K562 (cell line): ENCODE measurements around the gene DMRT2. TPM values are rescaled to one million over a fixed set of nuclear protein-coding genes. Genes with fewer than 3 reads are reported as not detected.

Experiments used
- ATAC-seq: fragments of 200-7000 bp; cut with Tn5 transposase; 3 replicates; pipeline ENCODE4 v1.9.1; 2020; ENCODE audit warnings: moderate library complexity
- BruUV-seq: library from RNA; stranded (reverse); fragments of 400-500 nt; replicated peaks from 2 replicates; lab custom pipeline; 2021; lab: Mats Ljungman, UMichigan
- CTCF ChIA-PET: fragments of 300-600 bp; formaldehyde crosslinking; extraction: SDS; loops from one replicate; lab custom pipeline; 2021; ENCODE audit warnings: low intra/inter-chr PET ratio; lab: Yijun Ruan, JAX
- POLR2A ChIA-PET: fragments of 300-600, 350-650 bp; sonication (Branson Sonifier 250); formaldehyde crosslinking; extraction: SDS; loops from one replicate; lab custom pipeline; 2021; ENCODE audit warnings: antibody characterized with exemption, inconsistent platforms; lab: Yijun Ruan, JAX
- DNase-seq, 4 experiments: peaks; one replicate each; pipeline versions ENCODE4 v3.0.0 to v3.0.0-alpha.2; 2011 to 2018; ENCODE audit warnings: low spot score in 3 of 4, mixed read lengths in 3 of 4; ENCODE audit errors: extremely low read depth in 1 of 4
- FAIRE-seq: peaks from 2 replicates; lab custom pipeline; 2011; peaks lifted over from hg19 to GRCh38; lab: Jason Lieb, UNC
- H2AFZ ChIP-seq: 2 replicates; pipeline ENCODE4 v1.6.0; 2011; ENCODE audit warnings: low read depth, low read length, control low read depth, inconsistent platforms
- H3K27ac ChIP-seq: fragments of 200-600 bp; 3 replicates; pipeline ENCODE4 v1.8.0; 2011; ENCODE audit warnings: low read depth, mild to moderate bottlenecking, control low read depth, inconsistent platforms, low read length, moderate library complexity, mixed read lengths; ENCODE audit errors: extremely low read depth
- H3K27me3 ChIP-seq, 2 experiments: fragments of 300-600 bp in 1 of 2; 2 replicates in 1 of 2; 3 replicates in 1 of 2; pipeline versions ENCODE4 v1.6.0 to v1.8.0; 2011; ENCODE audit warnings: inconsistent platforms in 2 of 2, low read length in 2 of 2, mild to moderate bottlenecking in 1 of 2, mixed read lengths in 1 of 2, moderate library complexity in 1 of 2; ENCODE audit not compliant: control insufficient read depth in 2 of 2, insufficient read depth in 2 of 2
- H3K36me3 ChIP-seq: fragments of 300-600 bp; 3 replicates; pipeline ENCODE4 v1.8.0; 2011; ENCODE audit warnings: mild to moderate bottlenecking, low read length, inconsistent platforms; ENCODE audit not compliant: control insufficient read depth, insufficient read depth
- H3K4me1 ChIP-seq, 2 experiments: fragments of 200-600 bp in 1 of 2; replicated peaks in 1 of 2; 2 replicates in 1 of 2; 3 replicates in 1 of 2; pipeline versions ENCODE4 v1.5.1 to v1.8.0; 2011; ENCODE audit warnings: inconsistent platforms in 2 of 2, low read length in 2 of 2, mild to moderate bottlenecking in 1 of 2, mixed read lengths in 1 of 2, moderate library complexity in 1 of 2; ENCODE audit not compliant: control insufficient read depth in 2 of 2, insufficient read depth in 2 of 2
- H3K4me2 ChIP-seq: 2 replicates; pipeline ENCODE4 v1.6.1; 2011; ENCODE audit warnings: low read length, control low read depth, inconsistent platforms, mixed read lengths; ENCODE audit not compliant: insufficient read depth
- H3K4me3 ChIP-seq: fragments of 200-600 bp; sonication (generic), shearing (Covaris generic); 2 replicates; pipeline ENCODE4 v1.5.1; 2016; ENCODE audit warnings: control low read depth, inconsistent platforms
- H3K79me2 ChIP-seq: fragments of 200-600 bp; 3 replicates; pipeline ENCODE4 v1.8.0; 2011; ENCODE audit warnings: low read length, inconsistent platforms; ENCODE audit not compliant: control insufficient read depth, insufficient read depth
- H3K9ac ChIP-seq, 2 experiments: 2 replicates each; pipeline versions ENCODE4 v1.6.0 to v1.6.1; 2011; ENCODE audit warnings: low read depth in 2 of 2, low read length in 2 of 2, control low read depth in 1 of 2, inconsistent platforms in 1 of 2, mild to moderate bottlenecking in 1 of 2, mixed read lengths in 1 of 2; ENCODE audit not compliant: insufficient read depth in 1 of 2
- H3K9me1 ChIP-seq: one replicate; pipeline ENCODE4 v1.6.0; 2011; ENCODE audit warnings: inconsistent platforms, mild to moderate bottlenecking, low read length, moderate library complexity; ENCODE audit not compliant: control insufficient read depth, insufficient read depth
- H3K9me3 ChIP-seq: replicated peaks from 2 replicates; pipeline ENCODE4 v1.5.1; 2011; ENCODE audit warnings: low read depth, low read length, inconsistent platforms; ENCODE audit not compliant: control insufficient read depth, insufficient read depth
- H4K20me1 ChIP-seq: replicated peaks from 2 replicates; pipeline ENCODE4 v1.6.1; 2011; ENCODE audit warnings: low read length, inconsistent platforms, mixed read lengths; ENCODE audit not compliant: control insufficient read depth, insufficient read depth
- ARNT ChIP-seq, 2 experiments: fragments of 450-650 bp; IDR thresholded peaks; 2 replicates each; pipeline ENCODE4 v1.6.1; 2016; ENCODE audit warnings: mild to moderate bottlenecking in 1 of 2
- HOXB6 ChIP-seq: fragments of 250-450 bp; sonication (Bioruptor Pico); IDR thresholded peaks from 2 replicates; pipeline ENCODE4 v1.5.1; 2022; ENCODE audit warnings: mild to moderate bottlenecking, borderline replicate concordance
- KDM4B ChIP-seq, 2 experiments: fragments of 450-650 bp in 1 of 2; sonication (generic) in 1 of 2; IDR thresholded peaks; 2 replicates each; pipeline ENCODE4 v1.6.1; 2016 to 2017; ENCODE audit warnings: borderline replicate concordance in 2 of 2, antibody characterized with exemption in 1 of 2, low read depth in 1 of 2, mild to moderate bottlenecking in 1 of 2
- LEF1 ChIP-seq: fragments of 450-650 bp; IDR thresholded peaks from 2 replicates; pipeline ENCODE4 v1.6.1; 2016; ENCODE audit warnings: mild to moderate bottlenecking
- MCM7 ChIP-seq, 2 experiments: fragments of 450-650 bp; IDR thresholded peaks; 2 replicates each; pipeline ENCODE4 v1.6.1; 2016 to 2018
- NFE2L1 ChIP-seq: fragments of 450-650 bp; IDR thresholded peaks from 2 replicates; pipeline ENCODE4 v1.6.1; 2016; ENCODE audit warnings: missing genetic modification characterization, low read depth, mild to moderate bottlenecking, missing compliant biosample characterization, moderate library complexity, borderline replicate concordance
- POLR2AphosphoS2 ChIP-seq: IDR thresholded peaks from 2 replicates; pipeline ENCODE4 v1.6.1; 2012; ENCODE audit warnings: low read length, improper control_type of control experiment
- SIN3B ChIP-seq: fragments of 450-650 bp; IDR thresholded peaks from 2 replicates; pipeline ENCODE4 v1.6.1; 2017; ENCODE audit warnings: low read depth, mild to moderate bottlenecking, moderate library complexity
- SREBF1 ChIP-seq: fragments of 150-350 bp; IDR thresholded peaks from 2 replicates; pipeline ENCODE4 v1.6.1; 2014; ENCODE audit warnings: antibody characterized with exemption, low read depth, low read length, borderline replicate concordance
- ZNF274 ChIP-seq: IDR thresholded peaks from 2 replicates; pipeline ENCODE4 v1.6.1; 2011; ENCODE audit warnings: low read depth, mild to moderate bottlenecking, low read length, moderate library complexity, borderline replicate concordance
- ZNF764 ChIP-seq: fragments of 250-450 bp; sonication (Bioruptor Pico); IDR thresholded peaks from 2 replicates; pipeline ENCODE4 v1.4.0; 2020; ENCODE audit warnings: low read depth, mild to moderate bottlenecking, moderate library complexity
- ZNF785 ChIP-seq: fragments of 250-450 bp; sonication (Bioruptor Pico); IDR thresholded peaks from 2 replicates; pipeline ENCODE4 v1.4.0; 2020; ENCODE audit warnings: mild to moderate bottlenecking
- WGBS: fragments of 100-300 bp; shearing (Covaris generic); methylation state at CpG from one replicate; pipeline ENCODE4 v1.1.6; 2016; ENCODE audit warnings: low coverage, mixed read lengths; ENCODE audit not compliant: insufficient coverage; ENCODE audit errors: missing lambda C conversion rate; 5-methylcytosine and 5-hydroxymethylcytosine counted together
- in situ Hi-C: fragments of 300-500 bp; cut with MboI; formaldehyde crosslinking; loops from 4 replicates; pipeline ENCODE4 v1.15.0; 2018; ENCODE audit warnings: inconsistent platforms, mixed read lengths
- intact Hi-C: fragments of 100-400 bp; cut with micrococcal nuclease; formaldehyde crosslinking; loops from 2 replicates; pipeline ENCODE4 v1.14.2; 2022
- polyA plus RNA-seq, 8 experiments: library from polyadenylated mRNA; depleted of rRNA in 4 of 8; stranded (reverse) in 5 of 8; unstranded in 3 of 8; fragments of >200 nt; fragmentation: Nextera tagmentation in 2 of 8; fragmentation: Illumina TruSeq in 1 of 8; extraction: Ambion mirVana in 2 of 8; extraction: Trizol in 1 of 8; gene quantifications; 2 replicates each; pipeline versions ENCODE4 v1.2.1 to v1.2.3, GENCODE V29; 2011 to 2014; ENCODE audit warnings: inconsistent platforms in 1 of 8, missing spikeins in 1 of 8
- total RNA-seq, 7 experiments: library from RNA; depleted of rRNA in 6 of 7; stranded (reverse); fragments of >200 nt in 6 of 7; fragmentation: Illumina TruSeq in 2 of 7; extraction: Trizol in 2 of 7; gene quantifications; 2 replicates each; pipeline versions ENCODE4 v1.2.1 to v1.2.3, GENCODE V29; 2011 to 2021; ENCODE audit warnings: low replicate concordance in 1 of 7
- TF ChIP-seq, protein P1 (sequence below), 2 experiments: fragments of 450-650 bp in 1 of 2; IDR thresholded peaks; 2 replicates each; pipeline ENCODE4 v1.6.1; 2011 to 2017; ENCODE audit warnings: low read depth in 2 of 2, antibody characterized with exemption in 1 of 2, borderline replicate concordance in 1 of 2, low read length in 1 of 2, mild to moderate bottlenecking in 1 of 2, mixed read lengths in 1 of 2; ENCODE audit not compliant: control insufficient read depth in 1 of 2
- TF ChIP-seq, protein P2 (sequence below): fragments of 250-450 bp; sonication (Bioruptor Pico); IDR thresholded peaks from 2 replicates; pipeline ENCODE4 v1.6.1; 2021; ENCODE audit warnings: mild to moderate bottlenecking
- TF ChIP-seq, protein P3 (sequence below), 2 experiments: fragments of 200-800 bp in 1 of 2; sonication (Bioruptor generic) in 1 of 2; sonication (generic) in 1 of 2; formaldehyde crosslinking in 1 of 2; IDR thresholded peaks in 1 of 2; conservative IDR thresholded peaks in 1 of 2; 2 replicates each; pipeline versions ENCODE4 v1.5.0 to v1.6.1; 2016 to 2020; ENCODE audit warnings: missing compliant biosample characterization in 1 of 2, missing genetic modification characterization in 1 of 2, missing genetic modification reagents in 1 of 2
- TF ChIP-seq, protein P4 (sequence below): fragments of 450-650 bp; IDR thresholded peaks from one replicate; pipeline ENCODE4 v1.6.1; 2018; ENCODE audit warnings: mild to moderate bottlenecking, moderate library complexity; ENCODE audit not compliant: partially characterized antibody

Gene DMRT2
- total and polyA plus RNA-seq, 9 of the 15 experiments (the other 6 are each of a cell fraction or from before 2014, with no cell fraction given) = not detected

DNA sequence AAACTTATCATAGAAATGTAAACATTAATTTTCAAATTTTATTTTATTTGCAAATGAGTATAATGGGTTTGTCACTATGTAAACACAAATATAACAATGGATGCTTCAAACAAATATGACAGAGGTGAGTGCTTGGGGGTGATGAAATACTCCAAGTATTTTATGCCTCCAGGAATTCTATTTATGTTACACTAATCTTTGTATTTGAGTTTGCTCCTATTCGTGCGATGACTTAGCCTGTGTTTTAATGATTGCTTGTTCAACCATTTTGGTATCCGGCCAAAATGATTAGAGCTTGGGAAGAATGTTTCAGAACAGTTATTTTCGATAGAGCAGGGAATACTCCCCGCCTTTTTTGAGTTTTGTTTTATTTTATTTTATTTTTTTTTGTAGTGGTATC lies 5.0 kb downstream of the DMRT2 start (continued):
- TF ChIP-seq, protein P1, sequence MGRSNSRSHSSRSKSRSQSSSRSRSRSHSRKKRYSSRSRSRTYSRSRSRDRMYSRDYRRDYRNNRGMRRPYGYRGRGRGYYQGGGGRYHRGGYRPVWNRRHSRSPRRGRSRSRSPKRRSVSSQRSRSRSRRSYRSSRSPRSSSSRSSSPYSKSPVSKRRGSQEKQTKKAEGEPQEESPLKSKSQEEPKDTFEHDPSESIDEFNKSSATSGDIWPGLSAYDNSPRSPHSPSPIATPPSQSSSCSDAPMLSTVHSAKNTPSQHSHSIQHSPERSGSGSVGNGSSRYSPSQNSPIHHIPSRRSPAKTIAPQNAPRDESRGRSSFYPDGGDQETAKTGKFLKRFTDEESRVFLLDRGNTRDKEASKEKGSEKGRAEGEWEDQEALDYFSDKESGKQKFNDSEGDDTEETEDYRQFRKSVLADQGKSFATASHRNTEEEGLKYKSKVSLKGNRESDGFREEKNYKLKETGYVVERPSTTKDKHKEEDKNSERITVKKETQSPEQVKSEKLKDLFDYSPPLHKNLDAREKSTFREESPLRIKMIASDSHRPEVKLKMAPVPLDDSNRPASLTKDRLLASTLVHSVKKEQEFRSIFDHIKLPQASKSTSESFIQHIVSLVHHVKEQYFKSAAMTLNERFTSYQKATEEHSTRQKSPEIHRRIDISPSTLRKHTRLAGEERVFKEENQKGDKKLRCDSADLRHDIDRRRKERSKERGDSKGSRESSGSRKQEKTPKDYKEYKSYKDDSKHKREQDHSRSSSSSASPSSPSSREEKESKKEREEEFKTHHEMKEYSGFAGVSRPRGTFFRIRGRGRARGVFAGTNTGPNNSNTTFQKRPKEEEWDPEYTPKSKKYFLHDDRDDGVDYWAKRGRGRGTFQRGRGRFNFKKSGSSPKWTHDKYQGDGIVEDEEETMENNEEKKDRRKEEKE (IDR thresholded peaks at IDR 0.05; ENCODE audit: borderline replicate concordance in 1 of 2, control insufficient read depth in 1 of 2, low read depth in 2 of 2, low read length in 1 of 2) = no peak
- TF ChIP-seq MCM7 (IDR thresholded peaks at IDR 0.05) (no peak), SREBF1 (no peak), ZNF764 (no peak), ZNF785 (no peak), POLR2AphosphoS2 (no peak)

DNA sequence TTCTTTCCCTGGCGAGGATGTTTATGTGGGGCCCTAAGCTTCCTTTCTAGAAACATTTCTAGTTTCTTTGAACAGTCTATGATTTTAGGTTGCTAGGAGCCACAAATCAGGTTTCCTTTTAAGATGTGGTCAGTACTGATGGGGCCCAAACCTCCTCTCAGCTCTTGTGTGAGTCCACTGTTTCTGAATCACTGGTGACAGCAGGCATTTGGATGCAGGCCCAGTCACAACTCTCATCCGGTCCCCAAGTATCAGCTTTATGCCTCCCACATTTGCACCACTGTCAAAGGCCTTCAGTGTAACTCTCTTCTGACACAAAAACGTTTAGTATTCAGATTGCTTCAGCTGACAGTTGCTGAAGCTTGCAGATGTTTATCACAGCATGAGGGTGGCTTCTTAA lies 7.8 kb downstream of the DMRT2 start:
- no peak overlapping the region for H2AFZ ChIP-seq
- FAIRE-seq = no peak
- no peaks in the 10 kb centered on the region for H4K20me1 ChIP-seq
- intact Hi-C loops = no loop called here
- H3K4me3 ChIP-seq = no peak overlapping the region
- no peak for ATAC-seq
- H3K36me3 ChIP-seq = no peaks in the 10 kb centered on the region
- no peak for DNase-seq
- H3K4me2 ChIP-seq = no peak overlapping the region
- H3K4me1 ChIP-seq = no peaks in the 10 kb centered on the region
- H3K79me2 ChIP-seq = no peaks in the 10 kb centered on the region
- H3K9me3 ChIP-seq = no peaks in the 10 kb centered on the region
- H3K9ac ChIP-seq = no peak overlapping the region
- CTCF ChIA-PET = no interaction called here
- POLR2A ChIA-PET = no interaction called here
- H3K27me3 ChIP-seq = no peaks in the 10 kb centered on the region
- H3K27ac ChIP-seq = no peak overlapping the region
- BruUV-seq = no TSS peak
- WGBS = 0% methylated on average over 3 of the region's 3 CpGs
- no peaks in the 10 kb centered on the region for H3K9me1 ChIP-seq
- in situ Hi-C loops = no loop called here
- TF ChIP-seq, protein P2, sequence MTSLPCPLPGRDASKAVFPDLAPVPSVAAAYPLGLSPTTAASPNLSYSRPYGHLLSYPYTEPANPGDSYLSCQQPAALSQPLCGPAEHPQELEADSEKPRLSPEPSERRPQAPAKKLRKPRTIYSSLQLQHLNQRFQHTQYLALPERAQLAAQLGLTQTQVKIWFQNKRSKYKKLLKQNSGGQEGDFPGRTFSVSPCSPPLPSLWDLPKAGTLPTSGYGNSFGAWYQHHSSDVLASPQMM (CRISPR knock-in tag) = no peak
- TF ChIP-seq HOXB6 (no peak), SIN3B (no peak), ARNT (IDR thresholded peaks at IDR 0.05) (no peak), ZNF274 (no peak), KDM4B (IDR thresholded peaks at IDR 0.05; ENCODE audit: borderline replicate concordance in 2 of 2, low read depth in 1 of 2) (no peak), LEF1 (no peak), NFE2L1 (no peak)
- TF ChIP-seq, protein P3, sequence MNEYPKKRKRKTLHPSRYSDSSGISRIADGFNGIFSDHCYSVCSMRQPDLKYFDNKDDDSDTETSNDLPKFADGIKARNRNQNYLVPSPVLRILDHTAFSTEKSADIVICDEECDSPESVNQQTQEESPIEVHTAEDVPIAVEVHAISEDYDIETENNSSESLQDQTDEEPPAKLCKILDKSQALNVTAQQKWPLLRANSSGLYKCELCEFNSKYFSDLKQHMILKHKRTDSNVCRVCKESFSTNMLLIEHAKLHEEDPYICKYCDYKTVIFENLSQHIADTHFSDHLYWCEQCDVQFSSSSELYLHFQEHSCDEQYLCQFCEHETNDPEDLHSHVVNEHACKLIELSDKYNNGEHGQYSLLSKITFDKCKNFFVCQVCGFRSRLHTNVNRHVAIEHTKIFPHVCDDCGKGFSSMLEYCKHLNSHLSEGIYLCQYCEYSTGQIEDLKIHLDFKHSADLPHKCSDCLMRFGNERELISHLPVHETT (CRISPR knock-in tag; conservative IDR thresholded peaks at IDR 0.05 in 1 of 2, IDR thresholded peaks at IDR 0.05 in 1 of 2) = no peak
- TF ChIP-seq, protein P4, sequence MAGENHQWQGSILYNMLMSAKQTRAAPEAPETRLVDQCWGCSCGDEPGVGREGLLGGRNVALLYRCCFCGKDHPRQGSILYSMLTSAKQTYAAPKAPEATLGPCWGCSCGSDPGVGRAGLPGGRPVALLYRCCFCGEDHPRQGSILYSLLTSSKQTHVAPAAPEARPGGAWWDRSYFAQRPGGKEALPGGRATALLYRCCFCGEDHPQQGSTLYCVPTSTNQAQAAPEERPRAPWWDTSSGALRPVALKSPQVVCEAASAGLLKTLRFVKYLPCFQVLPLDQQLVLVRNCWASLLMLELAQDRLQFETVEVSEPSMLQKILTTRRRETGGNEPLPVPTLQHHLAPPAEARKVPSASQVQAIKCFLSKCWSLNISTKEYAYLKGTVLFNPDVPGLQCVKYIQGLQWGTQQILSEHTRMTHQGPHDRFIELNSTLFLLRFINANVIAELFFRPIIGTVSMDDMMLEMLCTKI = no peak
